Sigmoid colon (tissue), 4 donors: ENCODE results near the gene IL20RB.

Experiments used
- CTCF ChIP-seq, 4 experiments: fragments of 450-650 bp in 3 of 4; fragments of 200-600 bp in 1 of 4; IDR thresholded peaks; one replicate each; pipeline ENCODE4 v1.5.1; 2016 to 2019; ENCODE audit warnings: antibody characterized with exemption in 4 of 4, mild to moderate bottlenecking in 3 of 4, moderate library complexity in 2 of 4
- EP300 ChIP-seq, 4 donors: sonication (generic); formaldehyde crosslinking; IDR thresholded peaks; one replicate each; pipeline ENCODE4 v1.6.1; 2017; ENCODE audit warnings: antibody characterized with exemption in 4 of 4
- POLR2A ChIP-seq, 2 donors: fragments of 450-650 bp; IDR thresholded peaks; one replicate each; pipeline ENCODE4 v1.6.1; 2016; ENCODE audit warnings: antibody characterized with exemption in 2 of 2, mild to moderate bottlenecking in 2 of 2, moderate library complexity in 2 of 2

- TF ChIP-seq CTCF (IDR thresholded peaks at IDR 0.05), result no peak
- no peak for TF ChIP-seq EP300 (IDR thresholded peaks at IDR 0.05)
- no peak for TF ChIP-seq POLR2A (IDR thresholded peaks at IDR 0.05)
These were observed 63.1 kb downstream of the IL20RB start for GRCh38 chr3:137020888-137021287.
